ENCODE results near the gene RERGL.

DNA sequence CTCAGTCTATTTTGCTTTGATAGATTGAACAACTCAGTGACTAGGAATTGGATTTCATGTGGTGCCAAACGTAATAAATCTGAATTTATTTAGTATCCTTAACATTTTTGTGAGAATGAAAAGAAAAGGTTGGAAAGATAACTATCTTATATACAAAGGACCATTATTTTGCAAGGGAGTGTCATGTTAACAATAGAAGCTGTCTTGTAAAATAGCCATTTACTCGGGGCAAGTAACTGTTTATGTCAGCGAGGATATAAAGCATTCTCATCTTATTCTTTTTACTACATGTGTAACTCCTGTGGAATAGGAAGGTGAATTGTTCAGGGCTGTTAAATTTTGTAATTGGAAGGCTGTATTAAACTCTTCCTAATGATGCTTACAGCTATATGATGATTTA lies 5.9 kb downstream of the RERGL start:
- TF ChIP-seq EZH2 (IDR thresholded peaks at IDR 0.05; ENCODE audit: insufficient read depth, poor library complexity, severe bottlenecking) (no peak), EZH2phosphoT487 (IDR thresholded peaks at IDR 0.05; ENCODE audit: insufficient read depth, low read depth) (no peak)

Measured in GM23248 (cell line).